GM23248 (cell line): ENCODE data around the gene ABHD2.

Source experiments
- EZH2 ChIP-seq: fragments of 200-600 bp; sonication (generic); IDR thresholded peaks from 2 replicates; pipeline ENCODE4 v1.6.1; 2018; ENCODE audit warnings: antibody characterized with exemption, mild to moderate bottlenecking; ENCODE audit not compliant: insufficient read depth, poor library complexity, severe bottlenecking
- EZH2phosphoT487 ChIP-seq: fragments of 200-600 bp; sonication (generic); IDR thresholded peaks from 2 replicates; pipeline ENCODE4 v1.6.1; 2018; ENCODE audit warnings: antibody characterized with exemption, moderate library complexity, mild to moderate bottlenecking, low read depth; ENCODE audit not compliant: insufficient read depth

- TF ChIP-seq EZH2, result no peak
- TF ChIP-seq EZH2phosphoT487, result no peak
Measured at GRCh38 chr15:89106200-89106599, 17.9 kb downstream of the ABHD2 start.
